Naive thymus-derived CD4-positive, alpha-beta T cell (primary cell): ENCODE data around the gene PLEKHG4B. TPM values are rescaled to one million over a fixed set of nuclear protein-coding genes. Genes with fewer than 3 reads are reported as not detected.
"Not testable (repeated sequence)": the region's sequence is repeated elsewhere in the genome, so short reads cannot be mapped to it uniquely, and the experiment has no call there.

Experiments used
- ATAC-seq: fragments of 150-1000 bp; cut with Tn5 transposase; 2 replicates; pipeline ENCODE4 v1.10.0; 2021; ENCODE audit warnings: mild to moderate bottlenecking, moderate library complexity
- CTCF ChIA-PET: fragments of 350-600 bp; sonication (Branson Sonifier 250); formaldehyde crosslinking; loops from one replicate; lab custom pipeline; 2021; ENCODE audit warnings: antibody characterized with exemption; lab: Charles Lee
- POLR2A ChIA-PET: fragments of 350-600 bp; sonication (Branson Sonifier 250); formaldehyde crosslinking; loops from one replicate; lab custom pipeline; 2021; ENCODE audit warnings: antibody characterized with exemption, inconsistent platforms; lab: Charles Lee
- DNase-seq, 9 donors: peaks; one replicate each; pipeline versions ENCODE4 v3.0.0 to v3.0.0-alpha.2; 2020 to 2022; ENCODE audit warnings: mixed read lengths in 1 of 9
- H3K27ac ChIP-seq: one replicate; pipeline ENCODE4 v1.7.0; 2013; ENCODE audit warnings: mild to moderate bottlenecking, low read depth, low read length, moderate library complexity
- H3K27me3 ChIP-seq, 2 donors: one replicate each; pipeline ENCODE4 v1.7.0; 2013; ENCODE audit warnings: low read length in 2 of 2, mild to moderate bottlenecking in 2 of 2, moderate library complexity in 2 of 2; ENCODE audit not compliant: control insufficient read depth in 2 of 2, insufficient read depth in 2 of 2
- H3K36me3 ChIP-seq, 3 experiments: 1 replicate in 2 of 3; 2 replicates in 1 of 3; pipeline ENCODE4 v1.7.0; 2013; ENCODE audit warnings: low read length in 3 of 3, mild to moderate bottlenecking in 3 of 3, moderate library complexity in 1 of 3; ENCODE audit not compliant: insufficient read depth in 3 of 3, control insufficient read depth in 2 of 3
- H3K4me1 ChIP-seq, 2 donors: one replicate each; pipeline ENCODE4 v1.7.0; 2013; ENCODE audit warnings: low read length in 2 of 2, mild to moderate bottlenecking in 2 of 2, moderate library complexity in 1 of 2; ENCODE audit not compliant: control insufficient read depth in 2 of 2, insufficient read depth in 2 of 2
- H3K4me3 ChIP-seq: 2 replicates; pipeline ENCODE4 v1.7.0; 2013; ENCODE audit warnings: mild to moderate bottlenecking, low read length
- H3K9me3 ChIP-seq, 3 experiments: 1 replicate in 2 of 3; 2 replicates in 1 of 3; pipeline ENCODE4 v1.7.0; 2013; ENCODE audit warnings: low read length in 3 of 3; ENCODE audit not compliant: control insufficient read depth in 2 of 3
- H3K27ac Mint-ChIP-seq, 9 donors: one replicate each; pipeline ENCODE4 v1.8.0; 2020 to 2022; ENCODE audit warnings: mixed read lengths in 9 of 9, mild to moderate bottlenecking in 8 of 9, moderate library complexity in 5 of 9, inconsistent platforms in 2 of 9
- H3K27me3 Mint-ChIP-seq, 5 donors: one replicate each; pipeline ENCODE4 v1.8.0; 2021 to 2022; ENCODE audit warnings: mixed read lengths in 5 of 5, mild to moderate bottlenecking in 1 of 5
- H3K36me3 Mint-ChIP-seq, 5 donors: one replicate each; pipeline ENCODE4 v1.8.0; 2020 to 2022; ENCODE audit warnings: mixed read lengths in 5 of 5, mild to moderate bottlenecking in 3 of 5, inconsistent platforms in 1 of 5
- H3K4me1 Mint-ChIP-seq, 7 donors: one replicate each; pipeline ENCODE4 v1.8.0; 2020 to 2022; ENCODE audit warnings: mixed read lengths in 7 of 7, mild to moderate bottlenecking in 3 of 7, inconsistent platforms in 1 of 7
- H3K4me3 Mint-ChIP-seq, 10 donors: one replicate each; pipeline ENCODE4 v1.8.0; 2020 to 2022; ENCODE audit warnings: mild to moderate bottlenecking in 10 of 10, mixed read lengths in 10 of 10, moderate library complexity in 6 of 10, inconsistent platforms in 2 of 10
- H3K9me3 Mint-ChIP-seq, 11 donors: one replicate each; pipeline ENCODE4 v1.8.0; 2020 to 2022; ENCODE audit warnings: mixed read lengths in 11 of 11, mild to moderate bottlenecking in 4 of 11, inconsistent platforms in 1 of 11, moderate library complexity in 1 of 11
- intact Hi-C, 2 donors: fragments of 100-400 bp; cut with micrococcal nuclease; formaldehyde crosslinking; loops; one replicate each; pipeline ENCODE4 v1.15.1; 2023
- polyA plus RNA-seq, 2 donors: library from polyadenylated mRNA; unstranded; fragments of 300-500 nt; fragmentation: Illumina TruSeq; gene quantifications; one replicate each; pipeline ENCODE4 v1.2.3, GENCODE V29; 2021
- total RNA-seq, 6 experiments: library from RNA in 5 of 6; stranded (reverse) in 5 of 6; gene quantifications; 1 replicate in 5 of 6; 2 replicates in 1 of 6; pipeline ENCODE4 v1.2.3 and lab custom pipeline; 2021 to 2026

Gene PLEKHG4B
- total and polyA plus RNA-seq, 7 experiments from 2014 or later = 0.39 to 2.0 TPM; not detected in 5

DNA sequence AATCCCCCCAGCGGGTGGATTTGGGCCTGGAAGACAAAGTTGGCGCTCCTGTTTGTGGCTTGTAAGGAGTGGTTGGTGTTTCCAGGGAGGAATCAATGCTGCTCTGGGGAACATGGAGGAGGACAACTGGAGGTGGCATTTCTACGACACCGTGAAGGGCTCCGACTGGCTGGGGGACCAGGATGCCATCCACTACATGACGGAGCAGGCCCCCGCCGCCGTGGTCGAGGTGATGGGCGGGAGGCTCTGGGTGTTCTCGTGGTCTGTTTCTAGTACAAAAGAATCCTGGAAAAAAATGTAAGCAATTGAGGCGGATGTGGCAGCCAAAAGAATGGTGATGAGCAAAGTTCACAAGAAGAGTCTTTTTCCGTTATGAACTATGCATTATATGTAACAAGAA is 133.4 kb downstream of the PLEKHG4B start:
- Mint-ChIP-seq H3K27ac (peak overlapping the region in 3 of 9 donors; percentile 34 to 48 (median 45)), H3K4me1 (peaks cover 27 to 40% (median 29%) of the 10 kb centered on the region in 7 donors), H3K36me3 (peaks cover 18 to 43% (median 34%) of the 10 kb centered on the region in 5 donors), H3K4me3 (no peak overlapping the region), H3K9me3 (peaks cover 0 to 1% (median 0%) of the 10 kb centered on the region in 11 donors), H3K27me3 (no peaks in the 10 kb centered on the region)
- ATAC-seq = no peak
- Histone ChIP-seq H3K9me3 (no peaks in the 10 kb centered on the region), H3K27ac (no peak overlapping the region), H3K4me1 (peaks cover 12 to 13% of the 10 kb centered on the region in 2 donors), H3K4me3 (no peak overlapping the region), H3K36me3 (peaks cover 25 to 61% (median 25%) of the 10 kb centered on the region in 3 experiments), H3K27me3 (no peaks in the 10 kb centered on the region)
- DNase-seq = peak in 1 of 9 donors; percentile 8
- intact Hi-C loops = no loop called here
- POLR2A ChIA-PET = no interaction called here
- CTCF ChIA-PET = no interaction called here

GRCh38 chr5:227375-227774 is 135.4 kb downstream of the PLEKHG4B start:
- DNase-seq, CTCF ChIA-PET, H3K27ac ChIP-seq, H3K27me3 Mint-ChIP-seq, H3K4me3 ChIP-seq, H3K4me1 ChIP-seq, H3K4me3 Mint-ChIP-seq, POLR2A ChIA-PET, intact Hi-C loops, H3K9me3 ChIP-seq, H3K27me3 ChIP-seq, ATAC-seq, H3K9me3 Mint-ChIP-seq: not testable (repeated sequence)
- H3K36me3 Mint-ChIP-seq = peaks cover 27 to 54% (median 39%) of the 10 kb centered on the region in 5 donors
- peak overlapping the region in 1 of 9 donors; percentile 30 for H3K27ac Mint-ChIP-seq
- H3K36me3 ChIP-seq = peaks cover 25 to 81% (median 29%) of the 10 kb centered on the region in 3 experiments
- peaks cover 11 to 24% (median 14%) of the 10 kb centered on the region in 7 donors for H3K4me1 Mint-ChIP-seq

DNA sequence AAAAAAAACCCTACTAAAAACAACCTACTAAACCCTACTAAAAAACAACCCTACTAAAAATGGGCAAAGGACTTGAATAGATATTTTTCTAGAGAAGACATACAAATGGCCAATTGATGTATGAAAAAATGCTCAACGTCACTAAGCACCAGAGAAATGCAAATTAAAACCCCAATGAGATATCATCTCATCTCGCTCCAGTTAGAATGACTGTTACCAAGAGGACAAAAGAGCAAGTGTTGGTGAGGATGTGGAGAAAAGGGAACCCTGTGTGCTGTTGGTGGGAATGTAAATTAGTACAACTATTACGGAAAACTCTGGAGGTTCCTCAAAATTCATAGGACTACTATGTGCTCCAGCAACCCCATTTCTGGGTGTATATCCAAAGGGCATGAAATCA is 136.9 kb downstream of the PLEKHG4B start:
- DNase-seq (no peak), ATAC-seq (no peak)
- Mint-ChIP-seq H3K4me1 (peaks cover 0 to 9% (median 2%) of the 10 kb centered on the region in 7 donors), H3K27me3 (no peaks in the 10 kb centered on the region), H3K9me3 (peaks cover 0 to 1% (median 0%) of the 10 kb centered on the region in 11 donors), H3K36me3 (peaks cover 33 to 58% (median 42%) of the 10 kb centered on the region in 5 donors), H3K4me3 (no peak overlapping the region), H3K27ac (no peak overlapping the region)
- ChIA-PET CTCF (no interaction called here), POLR2A (no interaction called here)
- Histone ChIP-seq H3K27me3 (no peaks in the 10 kb centered on the region), H3K27ac (no peak overlapping the region), H3K36me3 (peaks cover 25 to 92% (median 34%) of the 10 kb centered on the region in 3 experiments), H3K9me3 (no peaks in the 10 kb centered on the region), H3K4me1 (no peaks in the 10 kb centered on the region), H3K4me3 (no peak overlapping the region)
- intact Hi-C loops = no loop called here

- no peak for DNase-seq
- Histone ChIP-seq H3K4me3 (no peak overlapping the region), H3K9me3 (no peaks in the 10 kb centered on the region), H3K27me3 (no peaks in the 10 kb centered on the region), H3K4me1 (no peaks in the 10 kb centered on the region), H3K36me3 (peaks cover 20 to 90% (median 35%) of the 10 kb centered on the region in 3 experiments), H3K27ac (no peak overlapping the region)
- ChIA-PET POLR2A (no interaction called here), CTCF (interaction anchor here (0.9 kb wide), 1 partner anchor 51 kb away, joined by 3 read pairs; no protein-coding TSS in a partner anchor)
- Mint-ChIP-seq H3K27ac (peak overlapping the region in 1 of 9 donors; percentile 4), H3K27me3 (no peaks in the 10 kb centered on the region), H3K4me3 (no peak overlapping the region), H3K9me3 (no peaks in the 10 kb centered on the region), H3K4me1 (peaks cover 0 to 3% (median under 1%) of the 10 kb centered on the region in 7 donors), H3K36me3 (peaks cover 32 to 54% (median 37%) of the 10 kb centered on the region in 5 donors)
- intact Hi-C loops = no loop called here
- ATAC-seq = no peak
Measured at GRCh38 chr5:230711-231110, 138.7 kb downstream of the PLEKHG4B start.

DNA sequence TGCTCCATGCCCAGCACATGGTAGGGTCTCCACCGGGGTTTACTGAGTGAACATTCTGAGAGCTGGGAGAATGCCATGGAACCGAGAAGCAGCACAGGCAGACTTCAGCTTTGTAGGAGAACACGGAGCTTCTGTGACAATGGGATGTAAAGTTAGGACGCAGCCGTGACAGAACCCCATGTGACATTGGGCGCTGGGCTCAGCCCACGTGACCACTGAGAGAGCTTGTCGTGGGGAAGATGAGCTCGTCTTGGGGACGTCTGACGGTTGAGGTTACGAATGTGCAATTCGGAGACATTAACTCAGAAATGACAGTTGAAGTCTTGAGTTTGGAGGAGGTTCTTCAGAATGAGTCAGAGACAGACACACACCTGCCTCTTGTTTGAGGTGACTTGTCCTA is 139.7 kb downstream of the PLEKHG4B start:
- H3K36me3 Mint-ChIP-seq = peaks cover 27 to 52% (median 34%) of the 10 kb centered on the region in 5 donors
- ChIA-PET POLR2A (no interaction called here), CTCF (interaction anchor here (1.4 kb wide), 1 partner anchor 12 kb away, joined by 4 read pairs; no protein-coding TSS in a partner anchor)
- H3K36me3 ChIP-seq = peaks cover 14 to 87% (median 32%) of the 10 kb centered on the region in 3 experiments
- no peak for ATAC-seq
- H3K9me3 Mint-ChIP-seq = no peaks in the 10 kb centered on the region
- no peaks in the 10 kb centered on the region for H3K9me3 ChIP-seq
- no peak overlapping the region for H3K27ac ChIP-seq
- no peaks in the 10 kb centered on the region for H3K27me3 Mint-ChIP-seq
- DNase-seq = no peak
- intact Hi-C loops = no loop called here
- H3K27ac Mint-ChIP-seq = no peak overlapping the region
- H3K4me3 Mint-ChIP-seq = no peak overlapping the region
- no peaks in the 10 kb centered on the region for H3K4me1 Mint-ChIP-seq
- H3K4me3 ChIP-seq = no peak overlapping the region
- H3K4me1 ChIP-seq = no peaks in the 10 kb centered on the region
- H3K27me3 ChIP-seq = no peaks in the 10 kb centered on the region

- H3K27me3 Mint-ChIP-seq, H3K27me3 ChIP-seq, ATAC-seq, DNase-seq, H3K4me3 ChIP-seq, H3K4me3 Mint-ChIP-seq, CTCF ChIA-PET, H3K27ac ChIP-seq, H3K9me3 Mint-ChIP-seq, H3K4me1 Mint-ChIP-seq, H3K9me3 ChIP-seq, H3K4me1 ChIP-seq, H3K27ac Mint-ChIP-seq, POLR2A ChIA-PET, intact Hi-C loops: not testable (repeated sequence)
- H3K36me3 ChIP-seq = peaks cover 14 to 72% (median 31%) of the 10 kb centered on the region in 3 experiments
- peaks cover 17 to 50% (median 31%) of the 10 kb centered on the region in 5 donors for H3K36me3 Mint-ChIP-seq
Measured at GRCh38 chr5:233426-233825, 141.5 kb downstream of the PLEKHG4B start.

DNA sequence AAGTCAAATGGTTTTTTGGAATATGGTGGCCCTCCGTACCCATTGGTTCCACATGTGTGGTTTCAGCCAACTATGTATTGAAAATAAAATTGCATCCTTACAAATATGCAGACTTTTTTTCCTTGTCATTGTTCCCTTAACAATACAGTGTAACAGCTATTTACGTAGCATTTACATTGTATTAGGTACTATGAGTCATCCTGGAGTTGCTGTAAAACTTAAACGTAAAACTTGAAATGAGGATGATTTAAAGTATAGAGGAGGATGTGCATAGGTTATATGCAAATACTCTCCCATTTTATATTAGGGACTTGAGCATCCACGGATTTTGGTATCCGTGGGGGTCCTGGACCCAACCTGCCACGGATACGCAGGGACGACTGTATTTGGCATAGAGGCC is 142.5 kb downstream of the PLEKHG4B start:
- Histone ChIP-seq H3K27ac (no peak overlapping the region), H3K9me3 (no peaks in the 10 kb centered on the region), H3K4me3 (no peak overlapping the region), H3K36me3 (peaks cover 12 to 66% (median 20%) of the 10 kb centered on the region in 3 experiments), H3K4me1 (no peaks in the 10 kb centered on the region), H3K27me3 (no peaks in the 10 kb centered on the region)
- H3K27me3 Mint-ChIP-seq = no peaks in the 10 kb centered on the region
- peaks cover 10 to 42% (median 24%) of the 10 kb centered on the region in 5 donors for H3K36me3 Mint-ChIP-seq
- H3K4me3 Mint-ChIP-seq = no peak overlapping the region
- H3K4me1 Mint-ChIP-seq = no peaks in the 10 kb centered on the region
- H3K9me3 Mint-ChIP-seq = no peaks in the 10 kb centered on the region
- POLR2A ChIA-PET = no interaction called here
- DNase-seq (no peak), ATAC-seq (no peak)
- CTCF ChIA-PET = no interaction called here
- peak overlapping the region in 2 of 9 donors; percentile 53 to 70 for H3K27ac Mint-ChIP-seq
- intact Hi-C loops = no loop called here
